Measurements from ENCODE around the gene TMEM212. TPM values are rescaled to one million over a fixed set of nuclear protein-coding genes. Genes with fewer than 3 reads are reported as not detected.

Gene TMEM212
- polyA plus RNA-seq, 2 of the 4 experiments (the other 2 are of a cell fraction) = not detected

DNA sequence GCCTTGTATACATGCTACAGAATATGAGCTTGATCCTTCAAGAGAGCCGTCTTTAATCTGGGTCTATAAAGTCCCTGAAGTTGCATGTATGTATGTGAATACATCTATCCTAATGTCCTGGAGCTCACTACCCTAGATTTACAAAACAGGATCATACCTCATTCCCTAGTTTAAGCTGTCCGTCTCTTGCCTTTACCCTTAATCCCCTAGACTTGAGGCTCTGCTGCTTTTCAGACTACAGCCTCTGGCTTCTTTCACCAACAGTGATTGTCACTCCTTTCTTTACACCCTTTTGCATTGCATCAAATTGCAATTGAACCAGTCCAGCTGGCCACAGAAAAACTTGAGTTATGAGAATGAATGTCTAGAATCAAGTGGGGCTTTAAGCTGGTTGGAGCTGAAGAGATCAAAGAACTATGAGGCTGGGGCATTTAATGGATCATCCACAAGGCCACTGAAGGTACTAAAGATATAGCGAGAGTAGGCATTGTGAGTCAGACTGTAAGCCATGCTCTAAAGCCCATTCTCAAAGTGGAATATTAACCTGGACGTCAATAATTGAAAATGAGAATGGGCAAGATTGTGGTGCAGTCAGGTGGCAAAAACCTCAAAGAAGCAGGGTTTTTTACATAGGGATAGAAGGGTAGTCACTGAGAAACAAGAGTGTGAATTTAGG is 20.6 kb upstream of the TMEM212 start:
- H3K27ac ChIP-seq = peak overlapping the region; percentile 29 to 61; a peak in 5 of 6 replicates
- peaks cover 47% of the 10 kb centered on the region for H3K4me1 ChIP-seq
- no peak overlapping the region for H3K4me3 ChIP-seq
- ATAC-seq = peak in 1 of 2 experiments; percentile 20; a peak in 1 of 6 replicates
- FAIRE-seq = no peak
- ChIA-PET POLR2A (no interaction called here), CTCF (interaction anchor here (1.3 kb wide), 1 partner anchor 12 kb away, joined by 5 read pairs; no protein-coding TSS in a partner anchor)
- WGBS (ENCODE audit: missing lambda C conversion rate) = 31% methylated on average over 4 of the region's 4 CpGs
- H3K9me3 ChIP-seq = no peaks in the 10 kb centered on the region
- TF ChIP-seq KDM1A (IDR thresholded peaks at IDR 0.05; ENCODE audit: low read depth) (no peak), CBX2 (IDR thresholded peaks at IDR 0.05; ENCODE audit: borderline replicate concordance, low read depth) (no peak), MAFK (IDR thresholded peaks at IDR 0.05; ENCODE audit: partially characterized antibody) (no peak), FOSL2 (IDR thresholded peaks at IDR 0.05) (no peak), FOSL2 (CRISPR knock-in tag; IDR thresholded peaks at IDR 0.05) (no peak), ELK1 (IDR thresholded peaks at IDR 0.05; ENCODE audit: low read depth, low read length) (no peak), JUN (IDR thresholded peaks at IDR 0.05) (no peak), POLR2A (IDR thresholded peaks at IDR 0.05; ENCODE audit: low read length) (no peak), ESRRA (IDR thresholded peaks at IDR 0.05; ENCODE audit: borderline replicate concordance, low read length) (no peak), NPAS2 (CRISPR knock-in tag; IDR thresholded peaks at IDR 0.05; ENCODE audit: borderline replicate concordance) (no peak), ZNF302 (CRISPR knock-in tag; IDR thresholded peaks at IDR 0.05) (no peak), ZFP36 (IDR thresholded peaks at IDR 0.05; ENCODE audit: borderline replicate concordance, partially characterized antibody) (no peak)
- TF ChIP-seq, protein P1, sequence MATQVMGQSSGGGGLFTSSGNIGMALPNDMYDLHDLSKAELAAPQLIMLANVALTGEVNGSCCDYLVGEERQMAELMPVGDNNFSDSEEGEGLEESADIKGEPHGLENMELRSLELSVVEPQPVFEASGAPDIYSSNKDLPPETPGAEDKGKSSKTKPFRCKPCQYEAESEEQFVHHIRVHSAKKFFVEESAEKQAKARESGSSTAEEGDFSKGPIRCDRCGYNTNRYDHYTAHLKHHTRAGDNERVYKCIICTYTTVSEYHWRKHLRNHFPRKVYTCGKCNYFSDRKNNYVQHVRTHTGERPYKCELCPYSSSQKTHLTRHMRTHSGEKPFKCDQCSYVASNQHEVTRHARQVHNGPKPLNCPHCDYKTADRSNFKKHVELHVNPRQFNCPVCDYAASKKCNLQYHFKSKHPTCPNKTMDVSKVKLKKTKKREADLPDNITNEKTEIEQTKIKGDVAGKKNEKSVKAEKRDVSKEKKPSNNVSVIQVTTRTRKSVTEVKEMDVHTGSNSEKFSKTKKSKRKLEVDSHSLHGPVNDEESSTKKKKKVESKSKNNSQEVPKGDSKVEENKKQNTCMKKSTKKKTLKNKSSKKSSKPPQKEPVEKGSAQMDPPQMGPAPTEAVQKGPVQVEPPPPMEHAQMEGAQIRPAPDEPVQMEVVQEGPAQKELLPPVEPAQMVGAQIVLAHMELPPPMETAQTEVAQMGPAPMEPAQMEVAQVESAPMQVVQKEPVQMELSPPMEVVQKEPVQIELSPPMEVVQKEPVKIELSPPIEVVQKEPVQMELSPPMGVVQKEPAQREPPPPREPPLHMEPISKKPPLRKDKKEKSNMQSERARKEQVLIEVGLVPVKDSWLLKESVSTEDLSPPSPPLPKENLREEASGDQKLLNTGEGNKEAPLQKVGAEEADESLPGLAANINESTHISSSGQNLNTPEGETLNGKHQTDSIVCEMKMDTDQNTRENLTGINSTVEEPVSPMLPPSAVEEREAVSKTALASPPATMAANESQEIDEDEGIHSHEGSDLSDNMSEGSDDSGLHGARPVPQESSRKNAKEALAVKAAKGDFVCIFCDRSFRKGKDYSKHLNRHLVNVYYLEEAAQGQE (IDR thresholded peaks at IDR 0.05) = no peak
- DNase-seq (ENCODE audit: low read depth in 1 of 2, low spot score in 1 of 2) = no peak
- H3K4me2 ChIP-seq = peak overlapping the region; percentile 30

DNA sequence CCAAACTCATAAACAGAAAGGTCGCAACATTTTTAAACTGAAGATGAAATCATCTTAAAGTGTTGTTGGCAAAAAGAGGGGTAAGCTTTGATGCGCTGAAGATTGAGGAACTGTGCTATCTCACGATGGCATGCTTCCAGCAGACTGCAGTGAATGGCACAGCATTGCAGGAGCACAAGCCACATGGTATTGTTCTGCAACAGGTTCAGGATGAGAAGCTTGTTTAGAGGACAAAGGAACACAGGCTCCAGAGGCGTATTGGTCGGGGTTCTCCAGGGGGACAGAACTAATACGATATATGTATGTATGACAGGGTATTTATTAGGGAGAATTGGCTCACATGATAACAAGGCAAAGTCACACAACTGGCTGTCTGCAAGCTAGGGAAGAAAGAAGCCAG is 19.0 kb upstream of the TMEM212 start:
- WGBS (ENCODE audit: missing lambda C conversion rate) = 96% methylated on average over 6 of the region's 6 CpGs
- Histone ChIP-seq H3K4me2 (peak overlapping the region; percentile 87; the same call in 2 of the 3 replicates), H3K4me3 (no peak overlapping the region), H3K27ac (peak overlapping the region; percentile 79 to 83; a peak in 5 of 6 replicates), H3K4me1 (peaks cover 47% of the 10 kb centered on the region), H3K9me3 (no peaks in the 10 kb centered on the region)
- TF ChIP-seq, protein P2, sequence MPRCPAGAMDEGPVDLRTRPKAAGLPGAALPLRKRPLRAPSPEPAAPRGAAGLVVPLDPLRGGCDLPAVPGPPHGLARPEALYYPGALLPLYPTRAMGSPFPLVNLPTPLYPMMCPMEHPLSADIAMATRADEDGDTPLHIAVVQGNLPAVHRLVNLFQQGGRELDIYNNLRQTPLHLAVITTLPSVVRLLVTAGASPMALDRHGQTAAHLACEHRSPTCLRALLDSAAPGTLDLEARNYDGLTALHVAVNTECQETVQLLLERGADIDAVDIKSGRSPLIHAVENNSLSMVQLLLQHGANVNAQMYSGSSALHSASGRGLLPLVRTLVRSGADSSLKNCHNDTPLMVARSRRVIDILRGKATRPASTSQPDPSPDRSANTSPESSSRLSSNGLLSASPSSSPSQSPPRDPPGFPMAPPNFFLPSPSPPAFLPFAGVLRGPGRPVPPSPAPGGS (IDR thresholded peaks at IDR 0.05) = no peak
- TF ChIP-seq RAD21 (conservative IDR thresholded peaks at IDR 0.05 in 1 of 2, IDR thresholded peaks at IDR 0.05 in 1 of 2) (no peak), CBX8 (IDR thresholded peaks at IDR 0.05) (no peak), POLR2A (IDR thresholded peaks at IDR 0.05; ENCODE audit: low read length) (no peak), ZFP36 (IDR thresholded peaks at IDR 0.05; ENCODE audit: borderline replicate concordance, partially characterized antibody) (no peak), NR3C1 (IDR thresholded peaks at IDR 0.05) (no peak), POLR2AphosphoS2 (conservative IDR thresholded peaks at IDR 0.05; ENCODE audit: low read length) (no peak), ESRRA (IDR thresholded peaks at IDR 0.05; ENCODE audit: borderline replicate concordance, low read length) (no peak), MAFK (IDR thresholded peaks at IDR 0.05; ENCODE audit: partially characterized antibody) (no peak), RFX5 (IDR thresholded peaks at IDR 0.05) (no peak)
- DNase-seq (ENCODE audit: low read depth in 1 of 2, low spot score in 1 of 2) (no peak), ATAC-seq (no peak), FAIRE-seq (no peak)
- CTCF ChIA-PET = no interaction called here
- POLR2A ChIA-PET = interaction anchor here (1.9 kb wide), 1 partner anchor 14 kb away, joined by 10 read pairs; the partner anchor contains the start of gene PLD1

All from A549 (cell line).